Dermis microvascular lymphatic vessel endothelial cell (primary cell): ENCODE results near the gene DNLZ. TPM values are rescaled to one million over a fixed set of nuclear protein-coding genes. Genes with fewer than 3 reads are reported as not detected.

Experiments used
- DNase-seq, 2 donors: peaks; one replicate each; pipeline versions ENCODE4 v3.0.0 to v3.0.0-alpha.2; 2010; ENCODE audit warnings: low read depth in 2 of 2
- total RNA-seq: library from RNA; depleted of rRNA; stranded (reverse); fragments of >200 nt; gene quantifications from 2 replicates; pipeline ENCODE4 v1.2.1, GENCODE V29; 2014

Gene DNLZ
- total RNA-seq, 1 donor from 2014 or later: 15.0 TPM

DNA sequence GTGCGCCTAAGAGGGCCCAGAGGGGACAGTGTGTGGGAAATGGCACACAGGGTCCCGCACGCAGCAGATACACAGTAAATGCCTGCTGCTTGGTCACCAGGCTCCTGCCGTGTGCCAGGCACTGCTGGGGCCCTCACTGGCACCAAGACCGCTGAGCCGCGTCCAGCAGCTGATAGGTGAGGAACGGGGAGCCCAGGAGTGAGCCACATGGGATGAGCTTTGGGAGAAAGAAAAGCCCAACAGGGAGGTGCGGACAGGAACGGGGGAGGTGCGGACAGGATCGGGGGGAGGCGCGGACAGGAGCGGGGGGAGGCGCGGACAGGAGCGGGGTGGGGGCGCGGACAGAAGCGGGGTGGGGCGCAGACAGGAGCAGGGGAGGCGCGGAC is 19.7 kb downstream of the DNLZ start:
- no peak for DNase-seq

DNA sequence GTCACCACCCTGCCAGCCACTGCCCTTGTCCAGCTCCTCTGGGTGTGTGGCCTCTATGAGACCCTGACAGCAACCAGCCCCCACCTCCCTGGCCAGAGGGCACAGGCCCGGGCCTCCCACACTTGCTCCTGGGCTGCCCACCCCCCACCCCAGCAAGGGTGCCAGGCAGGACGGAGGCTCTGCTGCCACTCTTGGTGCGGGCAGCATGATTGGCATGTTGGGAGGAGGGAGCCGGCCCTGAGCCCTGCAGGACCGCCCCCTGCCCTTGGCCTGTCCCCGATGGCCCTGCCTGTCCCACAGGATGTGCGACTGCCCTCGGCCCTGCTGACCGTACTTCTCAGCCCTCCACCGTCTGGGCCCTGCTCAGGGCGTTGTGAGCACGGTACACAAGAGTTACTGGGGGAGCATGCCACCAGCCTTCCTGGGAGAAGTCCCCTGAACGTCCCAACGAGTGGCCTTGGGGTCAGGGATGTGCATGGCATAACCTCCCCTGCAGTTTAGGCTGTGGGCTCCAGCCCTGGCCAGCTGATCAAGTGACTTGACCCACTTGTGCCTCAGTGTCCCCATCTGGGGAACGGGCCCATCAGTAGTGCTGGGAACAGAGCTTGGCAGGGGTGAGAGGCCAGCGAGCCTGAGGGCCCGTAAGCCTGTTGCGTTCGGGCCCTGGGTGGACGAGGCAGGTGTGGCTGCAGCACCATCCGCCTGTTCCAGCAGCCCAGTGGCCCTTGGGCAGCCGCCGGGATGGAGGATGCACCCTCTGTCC is 20.2 kb downstream of the DNLZ start:
- no peak for DNase-seq

DNA sequence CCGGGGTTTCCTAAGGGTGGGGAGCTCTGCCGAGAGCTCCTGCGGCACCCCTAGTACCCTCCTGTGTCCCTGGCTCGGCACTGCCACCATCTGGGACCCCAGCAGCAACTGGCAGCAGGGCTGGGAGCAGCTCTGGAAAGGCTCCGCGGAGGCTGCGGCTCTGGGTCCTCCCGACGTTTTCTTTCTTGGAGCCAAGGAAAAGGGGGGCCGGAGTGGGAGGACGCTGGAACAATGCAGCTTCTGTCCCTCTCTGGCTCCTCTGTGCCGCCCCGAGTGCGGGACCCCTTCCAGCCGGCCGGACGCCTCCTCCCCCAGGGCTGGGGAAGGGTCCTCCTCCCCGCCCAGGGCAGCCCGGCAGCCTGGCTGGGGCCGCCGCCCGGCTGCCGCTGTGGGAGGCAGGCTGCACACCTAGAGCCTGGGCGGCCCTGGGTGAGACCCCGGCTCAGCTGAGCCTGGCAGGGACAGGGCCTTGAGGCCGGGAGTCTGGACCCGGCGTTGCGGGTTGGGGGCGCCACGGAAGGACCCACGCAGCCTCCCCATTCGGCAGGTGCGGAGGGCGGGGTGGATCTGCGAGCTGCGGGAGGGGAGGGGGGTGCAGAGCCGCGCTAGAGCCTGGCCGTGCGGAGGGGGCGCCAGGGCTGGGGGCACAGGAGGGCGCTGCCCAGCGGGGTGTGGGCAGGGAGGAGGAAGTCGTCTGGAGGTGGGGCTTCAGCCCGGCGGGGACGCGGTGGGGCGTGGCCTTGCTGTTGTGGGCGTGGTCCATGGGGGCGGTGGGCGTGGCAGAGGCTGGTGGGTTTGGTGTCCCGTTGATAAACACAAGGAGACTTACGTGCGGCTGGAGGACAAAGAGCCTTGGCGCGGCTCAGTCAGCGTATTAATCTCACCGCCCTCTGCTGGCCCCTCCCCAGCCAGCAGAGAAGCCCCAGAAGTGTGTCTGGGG is 21.1 kb downstream of the DNLZ start:
- peak in 1 of 2 donors; percentile 73 for DNase-seq

DNA sequence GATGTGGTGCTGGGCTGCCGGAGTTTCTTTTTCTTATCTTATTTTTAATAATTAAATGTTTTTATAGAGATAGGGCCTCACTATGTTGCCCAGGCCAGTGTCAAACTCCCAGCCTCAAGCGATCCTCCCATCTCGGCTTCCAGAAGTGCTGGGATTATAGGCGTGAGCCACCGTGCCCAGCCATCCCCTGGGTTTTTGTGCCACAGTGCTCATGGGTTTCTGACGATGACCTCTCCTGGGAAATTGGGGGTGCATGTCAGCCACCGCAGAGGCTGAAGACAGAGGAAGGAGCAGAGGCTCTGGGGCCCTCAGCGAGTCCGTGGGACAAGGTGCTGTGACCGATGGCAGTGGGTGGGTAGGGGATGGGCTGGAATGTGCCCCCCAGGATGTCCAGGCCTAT is 21.8 kb downstream of the DNLZ start:
- no peak for DNase-seq

DNA sequence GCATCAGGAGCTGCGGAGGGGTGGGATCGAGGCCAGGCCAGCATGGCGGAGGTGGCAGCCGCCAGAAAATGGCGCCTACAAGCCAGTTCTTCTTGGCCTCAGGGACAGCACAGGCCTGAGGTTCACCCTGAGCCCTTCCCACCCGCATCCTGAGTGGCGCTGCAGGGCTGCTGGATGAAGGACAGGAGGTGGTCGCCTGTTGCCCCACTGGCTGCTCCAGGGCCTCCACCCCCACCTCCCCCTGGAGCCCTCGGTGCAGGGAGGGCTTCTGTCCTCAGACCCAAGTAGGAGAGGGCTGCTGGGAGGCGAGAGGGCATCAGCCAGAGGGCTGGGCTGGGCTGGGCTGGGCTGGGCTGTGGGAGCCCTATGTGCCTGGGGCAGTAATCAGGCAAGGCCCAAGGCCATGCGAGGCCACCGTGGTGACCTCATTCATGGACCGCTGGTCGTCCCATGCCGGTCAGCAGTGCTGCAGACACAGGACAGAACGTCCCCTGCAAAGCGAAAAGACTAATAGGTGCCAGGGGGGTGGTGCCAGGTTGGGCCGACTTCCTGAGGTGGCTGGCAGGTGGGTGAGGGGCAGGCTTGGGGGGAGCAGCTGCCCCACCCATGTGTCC is 22.4 kb downstream of the DNLZ start:
- DNase-seq: no peak

- no peak for DNase-seq
Observed at GRCh38 chr9:136340356-136341041, 23.0 kb downstream of the DNLZ start.

DNA sequence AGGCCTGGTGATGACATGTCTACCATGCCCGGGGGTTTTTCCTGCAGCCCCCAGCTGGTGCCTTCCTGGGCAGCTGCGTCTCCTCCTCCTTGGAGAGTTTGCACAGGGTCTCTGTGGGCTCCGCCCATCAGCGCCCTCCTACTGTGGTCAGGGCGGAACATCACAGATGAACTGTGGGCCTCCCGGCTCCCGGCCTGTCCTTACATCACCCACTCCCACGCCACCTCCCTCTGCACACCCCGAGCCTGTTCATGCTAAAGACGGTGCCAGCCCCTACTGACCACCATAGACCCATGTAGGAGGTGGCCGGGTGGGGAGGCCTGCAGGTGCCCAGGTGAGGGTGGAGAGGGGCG is 23.6 kb downstream of the DNLZ start:
- DNase-seq: no peak

DNA sequence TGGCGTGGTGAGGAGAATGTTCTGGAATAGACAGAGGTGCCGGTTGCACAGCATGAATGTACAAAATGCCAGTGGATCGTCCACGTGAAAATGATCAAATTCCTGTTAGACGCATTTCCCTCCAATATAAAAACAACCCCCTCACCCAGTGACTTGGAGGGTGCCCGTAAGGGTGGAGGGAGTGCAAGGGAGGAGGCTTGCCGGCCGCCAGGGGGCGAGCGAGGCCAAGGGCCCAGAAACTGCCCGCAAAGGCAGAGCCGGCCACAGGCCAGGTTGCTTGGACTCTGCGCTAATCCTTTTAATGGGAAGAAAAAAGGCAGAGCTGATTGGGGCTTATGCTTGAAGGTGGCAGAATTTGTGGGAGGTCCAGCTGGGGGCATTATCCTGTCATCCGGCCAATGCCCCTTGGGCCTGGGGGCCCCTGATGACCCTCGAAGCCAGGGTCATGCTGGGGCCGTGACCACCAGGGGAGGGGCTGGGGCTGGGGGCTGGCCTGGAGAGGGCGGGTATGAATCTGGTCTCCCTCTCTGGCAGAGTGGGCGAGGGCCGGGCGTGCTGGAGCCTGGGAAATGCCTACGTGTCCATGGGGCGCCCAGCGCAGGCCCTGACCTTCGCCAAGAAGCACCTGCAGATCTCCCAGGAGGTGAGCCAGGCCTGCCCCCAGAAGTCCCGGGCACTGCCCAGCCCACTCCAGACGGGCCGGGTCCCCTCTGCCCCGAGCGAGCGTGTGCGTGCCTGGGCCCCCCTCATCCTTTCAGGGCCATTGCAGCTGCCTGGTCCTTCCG is 24.2 kb downstream of the DNLZ start:
- DNase-seq: peak; percentile 14 to 63

- no peak for DNase-seq
Observed at GRCh38 chr9:136338511-136338910, 25.0 kb downstream of the DNLZ start.

- no peak for DNase-seq
Observed at GRCh38 chr9:136337416-136338395, 25.8 kb downstream of the DNLZ start.

GRCh38 chr9:136336881-136337280 is 26.7 kb downstream of the DNLZ start:
- no peak for DNase-seq

DNA sequence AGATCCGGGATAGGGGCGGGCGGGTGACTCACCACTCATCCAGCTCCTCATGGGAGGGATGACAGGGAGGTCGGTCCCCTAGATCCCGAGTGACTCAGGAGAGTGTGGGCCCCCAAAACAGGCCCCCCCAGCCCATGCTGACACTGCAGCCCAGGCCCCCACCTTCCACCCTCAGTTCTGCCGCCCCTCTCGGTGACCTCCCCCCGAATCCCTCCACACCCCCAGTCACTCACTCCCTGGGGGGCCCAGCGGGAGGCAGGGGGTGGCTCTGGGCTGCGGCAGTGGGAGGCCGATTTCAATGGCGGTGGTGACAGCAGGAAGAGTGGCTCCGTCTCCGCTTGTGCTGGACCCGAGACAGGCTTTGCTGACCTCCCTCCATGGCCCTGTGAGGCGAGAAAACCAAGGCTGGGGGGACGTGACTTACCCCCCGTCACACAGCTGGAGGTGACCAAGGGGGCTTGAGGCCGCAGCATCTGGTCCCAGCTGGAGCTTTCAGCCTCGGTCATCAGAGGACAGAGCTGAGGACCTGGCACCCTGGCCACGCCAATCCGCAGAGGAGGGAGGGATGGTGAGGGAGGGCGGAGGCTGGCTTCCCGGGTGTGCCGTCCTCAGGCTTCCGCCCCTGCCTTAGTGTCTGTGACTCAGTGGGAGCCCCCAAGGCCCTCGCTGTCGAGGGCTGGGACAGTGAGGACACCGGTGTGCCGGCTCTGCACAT is 27.2 kb downstream of the DNLZ start:
- DNase-seq: no peak

DNA sequence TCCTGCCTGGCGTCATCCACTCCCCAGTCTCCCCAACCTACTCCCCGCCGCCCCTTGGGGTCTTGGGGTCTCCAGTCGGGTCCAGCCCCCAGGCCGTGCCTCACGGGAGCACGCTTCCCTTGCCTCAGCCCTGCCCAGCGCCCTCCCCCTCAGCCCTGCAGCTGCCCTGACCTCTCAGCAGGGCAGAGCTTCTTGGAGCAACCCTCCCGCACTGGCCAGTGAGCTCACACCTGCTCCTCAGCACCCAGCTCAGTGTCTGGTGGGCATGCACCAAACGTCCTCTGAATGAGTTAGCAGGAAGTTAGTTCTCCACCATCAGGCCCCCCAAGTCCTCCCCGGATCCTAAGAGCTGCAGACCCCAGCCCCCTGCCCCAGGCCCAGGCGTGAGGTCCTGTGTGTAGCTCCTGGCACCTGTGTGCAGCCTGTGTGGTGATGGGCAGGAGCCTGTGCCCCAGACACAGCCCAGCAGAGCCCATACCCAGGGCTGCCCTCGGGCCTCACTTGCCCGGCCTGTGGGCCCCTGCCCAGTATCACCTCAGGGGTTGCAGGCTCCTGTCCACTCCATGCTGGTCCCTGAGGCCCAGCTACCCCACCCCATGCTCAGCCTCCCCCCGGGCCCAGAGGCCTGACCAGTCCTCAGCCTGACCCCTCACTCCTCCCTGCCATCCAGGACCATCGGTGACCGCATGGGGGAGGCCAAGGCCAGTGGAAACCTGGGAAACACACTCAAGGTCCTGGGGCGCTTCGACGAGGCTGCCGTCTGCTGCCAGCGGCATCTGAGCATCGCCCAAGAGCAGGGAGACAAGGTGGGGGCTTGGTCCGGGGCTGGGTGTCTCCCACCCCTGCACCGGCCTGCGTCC is 28.0 kb downstream of the DNLZ start:
- DNase-seq: no peak

DNA sequence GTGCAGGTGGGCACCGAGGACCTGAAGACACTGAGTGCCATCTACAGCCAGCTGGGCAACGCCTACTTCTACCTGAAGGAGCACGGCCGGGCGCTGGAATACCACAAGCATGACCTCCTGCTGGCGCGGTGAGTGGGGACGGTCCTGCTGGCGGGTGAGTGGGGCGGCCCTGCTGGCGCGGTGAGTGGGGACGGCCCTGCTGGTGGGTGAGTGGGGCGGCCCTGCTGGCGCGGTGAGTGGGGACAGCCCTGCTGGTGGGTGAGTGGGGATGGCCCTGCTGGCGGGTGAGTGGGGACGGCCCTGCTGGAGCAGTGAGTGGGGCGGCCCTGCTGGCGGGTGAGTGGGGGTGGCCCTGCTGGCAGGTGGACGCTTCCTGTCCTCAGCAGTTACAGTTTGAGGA is 29.0 kb downstream of the DNLZ start:
- no peak for DNase-seq

DNA sequence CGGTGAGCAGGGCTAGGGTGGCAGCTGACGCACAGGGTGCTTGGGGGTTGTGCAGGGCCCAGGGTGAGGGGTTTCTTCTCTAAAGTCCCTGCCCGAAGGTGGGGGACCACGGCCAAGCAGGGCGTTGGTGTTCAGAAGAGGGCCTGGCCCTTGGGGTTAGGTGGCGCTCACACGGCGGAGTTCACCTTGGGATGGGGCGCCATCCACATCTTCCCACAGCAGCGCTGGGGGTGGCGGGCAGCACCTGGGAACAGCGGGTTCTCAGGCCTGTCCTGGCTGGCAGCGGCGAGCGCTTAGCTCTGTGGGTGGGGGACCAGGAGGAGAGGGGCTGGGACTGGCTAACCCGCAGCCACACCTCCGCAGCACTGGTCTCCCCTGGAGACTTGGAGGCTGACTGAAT is 30.1 kb downstream of the DNLZ start:
- no peak for DNase-seq

GRCh38 chr9:136333045-136333444 is 30.5 kb downstream of the DNLZ start:
- DNase-seq: no peak

DNA sequence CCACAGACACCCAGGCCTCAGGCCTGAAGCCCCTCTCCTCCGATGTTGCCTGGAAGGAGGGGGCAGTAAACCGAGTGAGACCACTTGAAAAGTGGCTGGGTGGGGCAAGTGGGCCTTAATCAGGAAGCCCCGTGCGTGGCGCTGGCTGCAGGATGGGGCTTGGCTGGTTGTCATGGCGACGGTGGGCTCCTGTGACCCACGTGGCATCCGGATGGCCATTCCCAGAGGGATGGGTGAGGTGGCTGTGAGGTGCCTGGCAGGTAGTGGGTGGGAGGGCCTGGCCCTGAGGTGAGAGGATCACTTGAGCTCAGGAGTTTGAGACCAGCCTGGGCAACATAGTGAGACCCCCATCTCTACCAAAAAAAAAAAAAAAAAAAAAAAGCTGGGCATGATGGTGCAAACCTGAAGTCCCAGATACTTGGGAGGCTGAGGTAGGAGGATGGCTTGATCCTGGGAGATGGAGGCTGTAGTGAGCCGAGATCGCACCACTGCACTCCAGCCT is 31.0 kb downstream of the DNLZ start:
- DNase-seq: no peak
